ENCODE measurements around the gene ZNF512.

GRCh38 chr2:27552941-27553340 is 29.9 kb upstream of the ZNF512 start:
- TF ChIP-seq POLR2A (IDR thresholded peaks at IDR 0.05; ENCODE audit: low read depth, low read length) (no peak), POLR2AphosphoS5 (IDR thresholded peaks at IDR 0.05; ENCODE audit: low read depth, low read length) (no peak), TAF1 (IDR thresholded peaks at IDR 0.05; ENCODE audit: borderline replicate concordance, low read depth, low read length) (no peak)
